H1 (cell line): ENCODE data around the gene PIM2. TPM values are rescaled to one million over a fixed set of nuclear protein-coding genes. Genes with fewer than 3 reads are reported as not detected.

Source experiments
- CHD7 ChIP-seq: fragments of 300-600 bp; sonication (generic); IDR thresholded peaks from 2 replicates; pipeline ENCODE4 v1.7.1; 2012; ENCODE audit warnings: low read length, moderate library complexity, mild to moderate bottlenecking, inconsistent platforms; ENCODE audit not compliant: insufficient replicate concordance
- polyA plus RNA-seq, 7 experiments: library from polyadenylated mRNA; depleted of rRNA in 3 of 7; stranded (reverse) in 5 of 7; unstranded in 2 of 7; fragments of >200 nt in 5 of 7; fragments of 200-250 nt in 2 of 7; gene quantifications; 1 replicate in 5 of 7; 2 replicates in 1 of 7; 4 replicates in 1 of 7; pipeline versions ENCODE4 v1.2.1 to v1.2.3, GENCODE V29; 2011 to 2013; ENCODE audit warnings: missing spikeins in 2 of 7, mixed read lengths in 2 of 7
- total RNA-seq: library from RNA; stranded (reverse); fragmentation: NEBNext Ultra II Directional; extraction: Animal tissue kit (Norgen Biotek cat#: 25700); gene quantifications from 2 replicates; pipeline ENCODE4 v1.2.1, GENCODE V29; 2021

The PIM2 gene
- total and polyA plus RNA-seq, 2 of the 8 experiments (the other 6 are each of a cell fraction or from before 2014, with no cell fraction given): 180 to 203 TPM

GRCh38 chrX:48927736-48928382 is 9.0 kb upstream of the PIM2 start (continued):
- peak; percentile 62 for TF ChIP-seq CHD7
